OCI-LY1 (cell line): ENCODE results near the gene TTN.

Experiments
- EZH2 ChIP-seq: fragments of 200-600 bp; sonication (generic), shearing (Covaris generic); IDR thresholded peaks from 2 replicates; pipeline ENCODE4 v1.8.0; 2017; ENCODE audit warnings: borderline replicate concordance, mixed run types, mild to moderate bottlenecking, antibody characterized with exemption, low read length, moderate library complexity, mixed read lengths
- TF ChIP-seq, protein P1 (sequence below): fragments of 200-600 bp; sonication (generic), shearing (Covaris generic); IDR thresholded peaks from 2 replicates; pipeline ENCODE4 v1.5.1; 2017; ENCODE audit warnings: mild to moderate bottlenecking, antibody characterized with exemption, low read length, moderate library complexity, mixed read lengths

DNA sequence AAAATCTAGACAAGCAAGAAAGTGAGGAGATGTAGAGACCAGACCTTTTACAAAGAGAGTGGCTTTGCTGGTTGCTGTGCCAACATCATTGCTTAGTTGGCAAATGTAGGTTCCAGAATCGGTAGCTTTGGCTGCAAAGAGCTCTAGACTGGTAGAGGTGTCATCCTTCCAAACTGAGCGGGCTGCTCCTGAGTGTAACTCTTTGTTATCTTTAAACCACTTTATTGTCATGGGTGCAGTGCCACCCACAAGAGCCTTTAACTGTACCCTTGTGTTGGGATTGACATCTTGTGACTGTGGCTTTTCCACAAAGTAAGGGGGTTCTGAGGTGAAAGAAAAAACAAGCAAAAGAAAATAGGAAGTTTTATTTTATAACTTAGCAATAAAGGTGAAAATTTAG, 77.2 kb downstream of the TTN start:
- TF ChIP-seq, protein P1, sequence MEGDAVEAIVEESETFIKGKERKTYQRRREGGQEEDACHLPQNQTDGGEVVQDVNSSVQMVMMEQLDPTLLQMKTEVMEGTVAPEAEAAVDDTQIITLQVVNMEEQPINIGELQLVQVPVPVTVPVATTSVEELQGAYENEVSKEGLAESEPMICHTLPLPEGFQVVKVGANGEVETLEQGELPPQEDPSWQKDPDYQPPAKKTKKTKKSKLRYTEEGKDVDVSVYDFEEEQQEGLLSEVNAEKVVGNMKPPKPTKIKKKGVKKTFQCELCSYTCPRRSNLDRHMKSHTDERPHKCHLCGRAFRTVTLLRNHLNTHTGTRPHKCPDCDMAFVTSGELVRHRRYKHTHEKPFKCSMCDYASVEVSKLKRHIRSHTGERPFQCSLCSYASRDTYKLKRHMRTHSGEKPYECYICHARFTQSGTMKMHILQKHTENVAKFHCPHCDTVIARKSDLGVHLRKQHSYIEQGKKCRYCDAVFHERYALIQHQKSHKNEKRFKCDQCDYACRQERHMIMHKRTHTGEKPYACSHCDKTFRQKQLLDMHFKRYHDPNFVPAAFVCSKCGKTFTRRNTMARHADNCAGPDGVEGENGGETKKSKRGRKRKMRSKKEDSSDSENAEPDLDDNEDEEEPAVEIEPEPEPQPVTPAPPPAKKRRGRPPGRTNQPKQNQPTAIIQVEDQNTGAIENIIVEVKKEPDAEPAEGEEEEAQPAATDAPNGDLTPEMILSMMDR, result no peak
- TF ChIP-seq EZH2, result no peak
